NCI-H1436 (cell line): ENCODE measurements around the gene QRFP.

Experiments
- DNase-seq: peaks from one replicate; lab custom pipeline; 2025; lab: John Stamatoyannopoulos, UW

The QRFP gene

DNA sequence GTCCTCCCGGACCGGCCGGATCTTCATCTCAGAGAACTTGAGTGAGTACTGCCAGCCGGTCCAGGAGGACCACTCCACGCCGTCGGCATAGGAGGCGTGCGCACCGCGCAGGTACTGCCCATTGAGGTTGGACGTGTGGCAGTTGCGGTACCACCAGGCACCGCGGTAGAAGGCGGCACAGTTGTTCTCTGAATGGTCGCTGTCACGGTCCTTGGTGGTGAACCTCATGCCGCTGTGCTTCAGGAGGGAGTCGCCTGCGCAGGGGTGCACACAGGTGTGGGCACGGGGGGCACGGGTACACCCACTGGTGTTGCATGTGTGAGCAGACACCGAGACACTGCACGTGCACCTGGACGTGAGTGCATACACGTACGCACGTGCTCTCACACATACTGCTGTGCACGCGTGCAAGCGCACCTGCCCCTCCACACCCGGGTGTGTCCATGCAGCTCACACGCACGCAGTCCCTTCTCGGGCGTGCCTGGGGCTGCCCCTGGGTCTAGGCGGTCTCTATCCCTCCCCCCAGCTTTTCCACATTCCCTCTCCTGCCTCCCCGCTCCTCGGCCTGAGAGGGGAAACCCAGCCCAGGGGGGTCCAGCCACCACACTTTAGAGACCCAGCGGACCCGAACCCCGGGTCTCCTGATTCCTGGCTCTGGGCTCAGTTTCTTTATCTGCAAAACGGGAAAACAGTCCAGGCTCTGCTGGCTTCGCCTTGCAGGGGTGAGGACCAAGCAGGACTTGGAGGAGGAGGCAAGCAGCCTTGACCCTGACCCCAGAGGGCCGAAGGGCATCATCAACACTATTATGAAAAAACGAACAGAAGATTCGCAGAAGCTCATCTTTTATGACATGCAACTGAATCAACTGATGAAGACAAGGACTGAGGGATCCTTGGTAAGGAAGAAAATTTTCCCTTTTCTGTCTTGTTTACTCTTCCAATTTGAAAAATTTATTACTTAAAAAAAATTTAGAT, 7.7 kb upstream of the QRFP start:
- no peak for DNase-seq

GRCh38 chr9:130903194-130904069, 6.8 kb upstream of the QRFP start:
- no peak for DNase-seq

- DNase-seq, result no peak
These were observed 5.9 kb upstream of the QRFP start for GRCh38 chr9:130902204-130903185.

DNA sequence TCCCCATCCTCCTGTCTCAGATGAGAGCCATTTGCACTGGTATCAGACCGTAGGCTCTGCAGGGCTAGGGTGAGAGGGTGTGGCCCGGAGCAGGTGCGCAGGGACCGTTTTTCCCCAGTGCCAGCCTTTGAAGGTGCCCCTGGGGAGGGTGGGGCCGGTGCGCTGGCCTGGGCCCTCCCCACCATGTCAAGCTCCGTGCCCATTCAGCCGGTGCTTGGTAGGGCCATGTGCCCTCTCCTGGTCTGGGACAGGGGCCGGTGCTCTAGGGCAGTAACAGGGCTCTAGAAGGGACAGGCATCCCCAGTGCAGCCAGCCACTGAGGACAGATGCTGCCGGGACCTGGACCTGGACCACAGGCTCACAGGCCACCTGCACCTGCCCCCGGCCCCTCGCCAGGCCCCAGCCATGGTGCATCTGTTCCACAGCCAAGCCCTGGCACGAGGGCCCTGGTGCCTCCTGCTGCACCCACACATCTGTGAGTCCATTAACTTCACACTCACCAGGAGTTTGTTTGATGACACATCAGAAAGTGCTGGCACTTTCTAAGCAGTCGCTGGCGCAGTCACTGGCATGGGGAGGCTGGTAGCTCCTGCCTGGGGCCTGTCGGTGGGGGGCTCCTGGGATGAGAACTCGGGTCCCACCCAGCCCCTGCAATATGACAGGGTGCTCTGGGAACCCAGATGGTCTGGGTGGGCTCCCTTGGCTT, 5.0 kb upstream of the QRFP start:
- no peak for DNase-seq

GRCh38 chr9:130900701-130901497, 4.3 kb upstream of the QRFP start:
- no peak for DNase-seq

GRCh38 chr9:130899051-130899748, 2.6 kb upstream of the QRFP start:
- no peak for DNase-seq

DNA sequence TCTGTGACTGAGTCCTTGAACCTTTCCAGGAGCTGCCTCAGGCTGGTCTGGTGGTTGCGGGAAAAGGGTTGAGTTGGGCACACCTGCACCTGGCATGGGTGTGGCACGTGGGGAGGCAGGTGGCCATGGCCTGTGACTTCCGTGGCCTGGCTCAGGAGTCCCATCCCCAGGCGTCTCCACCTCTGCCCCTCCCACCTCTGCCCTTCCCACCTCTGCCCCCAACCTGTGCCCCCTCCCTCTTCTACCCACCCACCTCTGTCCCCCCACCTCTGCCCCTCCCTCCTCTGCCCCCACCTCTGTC, 1.9 kb upstream of the QRFP start:
- no peak for DNase-seq

DNA sequence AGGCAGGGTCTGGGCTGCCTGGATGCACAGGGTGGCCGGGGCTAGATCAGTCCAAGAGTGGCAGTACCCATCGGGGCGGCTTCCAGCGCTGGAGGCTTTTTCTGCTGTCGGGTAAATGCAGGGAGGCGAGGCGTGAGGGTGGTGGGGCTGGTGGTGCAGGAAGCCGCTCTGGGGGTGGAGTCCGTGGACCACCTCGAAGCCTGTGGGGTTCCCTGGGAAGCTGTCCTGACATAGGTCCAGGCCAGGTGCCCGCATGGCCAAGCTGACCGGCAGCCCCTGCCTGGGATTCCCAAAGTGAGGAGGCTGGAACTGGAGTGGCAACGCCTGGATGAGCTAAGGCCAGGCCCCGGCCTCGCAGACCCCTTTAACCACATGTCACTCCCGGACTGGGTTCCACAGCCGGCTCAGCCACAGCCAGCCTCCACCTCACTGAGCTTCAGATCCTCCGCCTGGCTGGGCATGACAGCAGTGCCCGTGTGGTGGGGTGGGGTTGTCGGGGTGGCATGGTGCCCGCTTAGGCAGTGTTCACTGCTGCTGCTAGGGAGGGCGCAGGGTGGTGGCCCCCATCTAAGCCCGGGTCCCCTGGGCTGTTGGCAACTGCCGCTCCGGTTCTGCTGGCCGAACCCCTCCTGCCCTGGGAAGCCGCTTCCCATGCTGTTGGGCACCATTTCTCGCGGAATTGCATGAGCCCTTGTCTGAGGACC, 1.4 kb upstream of the QRFP start:
- DNase-seq, result no peak

GRCh38 chr9:130897105-130897751, 616 bp upstream of the QRFP start:
- no peak for DNase-seq

DNA sequence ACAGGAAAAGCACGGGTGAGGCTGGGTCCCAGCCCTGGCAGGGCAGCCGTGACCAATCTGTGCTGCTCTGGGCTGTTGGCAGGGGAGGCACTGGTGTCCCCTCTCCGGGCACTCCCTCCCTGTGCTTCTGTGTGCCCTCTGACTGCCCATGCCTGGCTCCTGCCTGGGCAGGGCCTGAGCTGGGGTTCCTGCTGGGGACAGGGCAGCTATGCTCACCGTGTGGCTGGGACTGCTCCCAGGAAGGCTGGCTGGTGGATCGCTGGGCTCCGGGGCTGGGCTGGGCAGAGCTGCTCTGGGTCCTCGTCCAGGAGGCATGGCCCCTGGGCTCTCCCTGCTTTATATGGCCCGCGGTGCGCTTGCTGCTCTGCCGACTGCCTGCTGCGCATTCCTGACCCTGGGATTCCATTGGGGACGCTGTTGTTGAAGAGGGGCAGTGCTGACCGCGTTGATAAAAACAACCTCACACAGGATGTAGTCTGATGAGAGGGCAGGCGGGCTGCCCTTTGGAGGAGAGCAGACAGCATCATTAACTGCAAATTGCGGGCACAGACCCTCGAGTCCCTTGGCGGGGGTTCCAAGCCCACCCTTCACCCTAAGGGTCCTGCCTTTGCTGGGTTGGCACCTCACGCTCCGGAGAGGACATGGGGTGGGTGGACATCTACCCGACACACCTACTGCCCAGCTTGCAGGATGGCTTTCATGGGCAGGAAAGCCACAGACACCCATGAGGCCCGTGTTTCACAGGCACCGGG, 955 bp downstream of the QRFP start:
- DNase-seq, result no peak

DNA sequence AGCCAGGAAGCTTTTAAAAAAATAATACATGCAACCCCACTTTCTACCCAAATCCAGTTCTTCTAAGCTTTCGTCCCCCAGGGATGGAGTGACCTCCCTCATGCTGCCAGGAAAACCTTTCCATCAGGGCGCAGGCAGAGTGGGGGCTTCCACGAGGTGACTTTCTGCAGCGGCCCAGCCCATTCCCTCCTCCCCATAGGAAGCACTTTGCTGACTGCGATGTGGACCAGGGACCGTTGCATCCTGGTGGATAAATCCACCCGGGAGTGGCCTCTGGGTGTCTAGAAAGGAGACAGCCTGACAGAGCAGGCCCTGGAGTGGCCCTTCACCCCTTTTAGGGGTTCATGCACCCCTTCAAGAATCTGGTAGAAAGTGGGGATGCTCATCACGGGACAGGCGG, 1.6 kb downstream of the QRFP start:
- DNase-seq, result no peak

GRCh38 chr9:130894546-130894945, 2.1 kb downstream of the QRFP start:
- no peak for DNase-seq

DNA sequence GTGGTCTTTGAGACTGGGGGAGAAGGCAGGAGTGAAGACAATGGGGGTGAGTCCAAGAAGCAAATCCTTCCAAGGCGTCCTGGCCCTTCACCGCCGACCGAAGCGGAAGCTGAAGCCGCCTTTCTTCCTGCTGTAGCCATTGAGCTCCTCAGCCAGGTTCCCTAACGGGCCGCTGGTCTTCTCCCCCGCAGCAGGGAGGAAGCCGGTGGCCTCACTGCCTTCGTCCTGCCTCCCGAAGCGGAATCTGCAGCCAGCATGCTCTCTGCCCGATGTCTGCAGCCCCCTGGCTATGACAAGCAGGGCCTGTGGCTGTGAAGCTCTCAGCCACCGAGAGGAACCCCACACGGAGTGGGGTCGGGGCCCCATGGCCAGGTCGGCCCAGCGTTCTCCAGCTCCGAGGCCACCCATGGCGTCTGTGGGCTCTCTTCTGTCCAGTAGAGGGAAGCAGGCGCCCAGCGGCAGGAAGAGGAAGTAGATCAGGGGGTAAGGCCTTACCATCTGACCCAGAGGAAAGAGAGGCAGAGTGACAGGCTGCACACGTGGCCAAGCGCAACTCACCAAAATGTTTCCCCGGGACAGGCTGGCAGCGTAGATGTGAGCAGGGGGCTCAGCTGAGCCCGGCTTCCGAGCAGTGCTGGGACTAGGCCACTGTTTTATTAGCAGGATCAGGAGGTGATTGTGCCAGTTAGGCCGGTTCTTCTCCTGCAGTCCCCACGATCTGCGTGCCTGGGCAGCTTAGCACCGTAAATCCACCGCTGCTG, 3.1 kb downstream of the QRFP start:
- DNase-seq, result no peak

GRCh38 chr9:130892477-130893304, 3.9 kb downstream of the QRFP start:
- no peak for DNase-seq

DNA sequence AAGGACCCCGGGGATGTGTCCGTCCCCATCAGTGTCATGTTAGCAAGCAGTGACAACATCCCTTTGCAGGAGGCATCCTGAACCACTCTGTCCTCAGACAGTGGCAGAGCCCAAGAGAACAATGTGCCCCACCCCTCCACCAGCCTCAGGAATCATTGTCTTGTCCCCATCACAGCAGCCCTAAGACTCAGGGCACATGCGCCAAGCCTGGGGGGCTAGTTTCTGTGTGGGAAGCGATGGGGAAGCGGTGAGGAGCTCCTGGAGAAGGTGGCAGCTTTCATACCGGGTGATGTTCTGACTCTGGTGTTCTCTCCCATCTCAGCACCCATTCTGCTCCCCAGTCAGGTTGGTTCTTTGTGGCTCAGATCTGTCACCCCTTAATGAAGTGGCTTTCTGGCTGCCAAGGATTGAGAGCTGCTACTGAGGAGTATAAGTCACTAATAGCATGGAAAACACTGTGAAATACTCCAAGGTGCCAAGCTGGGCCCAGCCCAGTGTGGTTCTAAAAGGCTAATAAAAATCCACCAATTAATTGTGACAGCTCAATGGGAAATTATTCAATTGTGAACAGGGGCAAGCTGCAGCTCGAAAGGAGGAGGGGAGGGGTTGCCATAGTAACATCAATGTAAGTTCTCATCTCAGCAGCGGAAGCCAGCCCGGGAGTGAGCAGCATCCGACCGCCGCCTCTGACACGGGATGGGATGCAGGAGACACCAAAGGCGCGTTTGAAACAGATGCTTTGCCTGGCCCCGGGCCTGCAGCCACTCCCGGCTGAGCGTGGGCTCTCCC, 4.7 kb downstream of the QRFP start:
- DNase-seq, result no peak
